GM12873 (cell line): Measurements from ENCODE around the gene KPNA6.

ENCODE experiments used
- TF ChIP-seq, protein P1 (sequence below): IDR thresholded peaks from 2 replicates; pipeline ENCODE4 v1.5.1; 2012; ENCODE audit warnings: low read depth, mild to moderate bottlenecking, moderate library complexity, low read length, control low read depth; ENCODE audit not compliant: insufficient read depth; ENCODE audit errors: missing control alignments

Gene KPNA6

DNA sequence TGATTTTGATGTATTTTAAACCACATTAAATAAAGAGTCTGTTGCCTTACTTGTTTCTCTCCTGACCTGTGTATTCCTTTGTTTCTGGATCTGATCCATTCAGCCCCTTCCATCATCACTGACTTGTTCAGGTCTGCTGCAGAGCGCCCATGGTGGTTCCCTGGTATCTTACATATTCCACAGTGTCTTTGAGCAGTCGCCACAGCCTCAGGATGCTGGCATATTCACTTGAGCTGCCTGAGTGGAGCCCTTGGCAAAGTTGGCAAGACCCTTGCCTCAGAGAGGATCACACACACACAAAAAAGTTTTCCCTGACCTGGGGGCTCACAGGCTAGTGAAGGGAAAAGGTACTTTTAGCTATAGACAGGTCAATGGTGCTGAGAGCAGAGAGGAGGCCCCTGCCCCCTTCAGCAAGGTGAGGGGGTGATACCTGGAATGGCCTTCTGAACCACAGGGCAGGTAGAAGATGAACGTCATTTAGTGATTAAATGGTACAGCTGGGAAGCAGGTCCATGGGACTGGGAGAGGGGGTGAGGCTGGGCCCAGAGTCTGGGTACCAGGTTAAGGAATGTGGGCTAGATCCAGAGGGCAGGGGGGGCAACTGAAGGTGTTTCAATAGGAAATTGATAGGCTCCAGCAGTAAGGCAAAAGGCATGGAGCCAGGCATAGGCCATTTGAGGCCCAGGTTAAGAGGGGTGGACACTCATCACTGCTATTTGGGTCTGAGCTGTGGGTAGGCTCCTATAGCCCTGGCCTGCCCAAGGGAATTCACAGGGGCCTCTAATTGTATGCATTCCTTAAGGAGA is 90.6 kb downstream of the KPNA6 start:
- TF ChIP-seq, protein P1, sequence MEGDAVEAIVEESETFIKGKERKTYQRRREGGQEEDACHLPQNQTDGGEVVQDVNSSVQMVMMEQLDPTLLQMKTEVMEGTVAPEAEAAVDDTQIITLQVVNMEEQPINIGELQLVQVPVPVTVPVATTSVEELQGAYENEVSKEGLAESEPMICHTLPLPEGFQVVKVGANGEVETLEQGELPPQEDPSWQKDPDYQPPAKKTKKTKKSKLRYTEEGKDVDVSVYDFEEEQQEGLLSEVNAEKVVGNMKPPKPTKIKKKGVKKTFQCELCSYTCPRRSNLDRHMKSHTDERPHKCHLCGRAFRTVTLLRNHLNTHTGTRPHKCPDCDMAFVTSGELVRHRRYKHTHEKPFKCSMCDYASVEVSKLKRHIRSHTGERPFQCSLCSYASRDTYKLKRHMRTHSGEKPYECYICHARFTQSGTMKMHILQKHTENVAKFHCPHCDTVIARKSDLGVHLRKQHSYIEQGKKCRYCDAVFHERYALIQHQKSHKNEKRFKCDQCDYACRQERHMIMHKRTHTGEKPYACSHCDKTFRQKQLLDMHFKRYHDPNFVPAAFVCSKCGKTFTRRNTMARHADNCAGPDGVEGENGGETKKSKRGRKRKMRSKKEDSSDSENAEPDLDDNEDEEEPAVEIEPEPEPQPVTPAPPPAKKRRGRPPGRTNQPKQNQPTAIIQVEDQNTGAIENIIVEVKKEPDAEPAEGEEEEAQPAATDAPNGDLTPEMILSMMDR: no peak

GRCh38 chr1:32199043-32199716 is 91.3 kb downstream of the KPNA6 start:
- TF ChIP-seq, protein P1: no peak

GRCh38 chr1:32199717-32200072 is 91.8 kb downstream of the KPNA6 start:
- TF ChIP-seq, protein P1: no peak

- TF ChIP-seq, protein P1: no peak
Measured at GRCh38 chr1:32200226-32201010, 92.6 kb downstream of the KPNA6 start, which contains the start of gene CCDC28B. Gene CCDC28B, plus strand, starts transcription at chr1:32200595. Its CDS starts 1,341 bp downstream, at chr1:32201936.

DNA sequence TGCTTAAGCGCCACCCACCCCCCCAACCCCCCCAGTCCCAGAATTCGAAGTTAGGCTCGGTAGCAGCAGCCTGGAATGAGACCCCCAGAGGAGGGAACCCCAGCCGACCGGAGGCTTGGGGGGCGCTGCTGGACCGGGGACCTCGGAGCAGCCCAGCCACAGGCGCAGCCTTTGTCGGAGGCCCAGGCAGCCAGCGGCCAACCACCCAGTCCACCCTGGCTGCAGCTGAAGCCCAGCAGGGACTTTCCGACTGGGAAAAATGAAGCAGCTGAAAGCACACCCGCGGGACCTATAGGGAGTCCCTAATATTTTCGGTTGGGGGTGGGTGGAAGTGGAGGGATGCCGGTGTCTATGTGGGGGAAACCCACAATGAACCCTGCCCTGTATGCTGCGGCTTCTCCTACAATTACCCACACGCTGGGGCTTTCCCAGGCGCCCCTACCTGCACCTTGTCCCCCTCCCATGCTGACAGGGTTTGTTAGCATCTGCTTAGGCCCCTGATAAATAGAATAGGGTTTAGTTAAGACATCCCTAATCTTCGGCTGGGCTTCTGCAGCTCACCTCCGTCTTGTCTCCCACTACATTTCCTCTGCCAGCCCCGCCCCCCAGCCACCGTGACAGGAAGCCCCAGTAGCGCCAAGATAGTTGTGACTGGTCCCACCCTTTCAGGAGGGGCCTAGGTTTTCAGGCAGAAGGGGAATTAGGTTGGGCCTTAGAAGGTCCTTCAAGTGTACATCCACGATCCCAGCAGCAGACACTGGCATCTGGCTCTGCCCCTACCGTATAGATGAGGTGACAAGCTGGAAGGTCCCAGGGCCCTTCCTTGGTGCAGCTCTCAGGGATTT is 93.4 kb downstream of the KPNA6 start:
- TF ChIP-seq, protein P1: peak; percentile 7

GRCh38 chr1:32204943-32205361 is 97.1 kb downstream of the KPNA6 start:
- TF ChIP-seq, protein P1: no peak
